ENCODE data around the gene SERINC4.
A peak's percentile ranks its signal among the peaks of the same experiment; 100 is the strongest.
"Not testable (repeated sequence)": the region's sequence is repeated elsewhere in the genome, so short reads cannot be mapped to it uniquely, and the experiment has no call there.

SERINC4 gene

GRCh38 chr15:43799945-43800285 lies at the start of gene SERINC4:
TSS of gene SERINC4 (minus strand) at chr15:43800220. CDS start at chr15:43799986, 234 bp downstream.
- no peak for DNase-seq (ENCODE audit: low read depth in 2 of 2)

- no peak for DNase-seq (ENCODE audit: low read depth in 2 of 2)
Measured at GRCh38 chr15:43845421-43845820, 45.4 kb upstream of the SERINC4 start.

GRCh38 chr15:43832485-43832884 lies 32.5 kb upstream of the SERINC4 start:
- not testable (repeated sequence) for DNase-seq (ENCODE audit: low read depth in 2 of 2)

GRCh38 chr15:43831519-43832052 lies 31.6 kb upstream of the SERINC4 start:
- not testable (repeated sequence) for DNase-seq (ENCODE audit: low read depth in 2 of 2)

GRCh38 chr15:43830691-43831275 lies 30.8 kb upstream of the SERINC4 start:
- not testable (repeated sequence) for DNase-seq (ENCODE audit: low read depth in 2 of 2)

- DNase-seq (ENCODE audit: low read depth in 2 of 2) = not testable (repeated sequence)
Measured at GRCh38 chr15:43829951-43830540, 30.0 kb upstream of the SERINC4 start.

GRCh38 chr15:43828061-43828657 lies 28.1 kb upstream of the SERINC4 start:
- no peak for DNase-seq (ENCODE audit: low read depth in 2 of 2)

- DNase-seq (ENCODE audit: low read depth in 2 of 2) = peak; percentile 39 to 41
Measured at GRCh38 chr15:43826508-43827341, 26.7 kb upstream of the SERINC4 start, which contains the start of gene WDR76. TSS of gene WDR76 (plus strand) at chr15:43827002. CDS start at chr15:43827033, 31 bp downstream.

- no peak for DNase-seq (ENCODE audit: low read depth in 2 of 2)
Measured at GRCh38 chr15:43826029-43826507, 26.0 kb upstream of the SERINC4 start.

GRCh38 chr15:43825305-43825704 lies 25.3 kb upstream of the SERINC4 start:
- not testable (repeated sequence) for DNase-seq (ENCODE audit: low read depth in 2 of 2)

- peak; percentile 78 to 81 for DNase-seq (ENCODE audit: low read depth in 2 of 2)
Measured at GRCh38 chr15:43824302-43825246, 24.6 kb upstream of the SERINC4 start, which contains the start of gene MFAP1. TSS of gene MFAP1 (minus strand) at chr15:43824690. CDS start at chr15:43824569, 121 bp downstream.

GRCh38 chr15:43821505-43821904 lies 21.5 kb upstream of the SERINC4 start:
- DNase-seq (ENCODE audit: low read depth in 2 of 2) = no peak

GRCh38 chr15:43815064-43815463 lies 15.0 kb upstream of the SERINC4 start:
- not testable (repeated sequence) for DNase-seq (ENCODE audit: low read depth in 2 of 2)

GRCh38 chr15:43808960-43809678 lies 9.1 kb upstream of the SERINC4 start:
- DNase-seq (ENCODE audit: low read depth in 2 of 2) = no peak

GRCh38 chr15:43808435-43808950 lies 8.5 kb upstream of the SERINC4 start:
- no peak for DNase-seq (ENCODE audit: low read depth in 2 of 2)

GRCh38 chr15:43802676-43803075 lies 2.7 kb upstream of the SERINC4 start:
- DNase-seq (ENCODE audit: low read depth in 2 of 2) = not testable (repeated sequence)

- peak; percentile 82 to 83 for DNase-seq (ENCODE audit: low read depth in 2 of 2)
Measured at GRCh38 chr15:43800286-43801141, 494 bp upstream of the SERINC4 start, which contains the start of gene HYPK. TSS of gene HYPK (plus strand) at chr15:43800599. CDS start at chr15:43800623, 24 bp downstream.

GRCh38 chr15:43799209-43799944 lies 643 bp downstream of the SERINC4 start:
- DNase-seq (ENCODE audit: low read depth in 2 of 2) = no peak
